H1 (cell line): Measurements from ENCODE around the gene JDP2. TPM values are rescaled to one million over a fixed set of nuclear protein-coding genes. Genes with fewer than 3 reads are reported as not detected.

Experiments
- NANOG ChIP-seq: IDR thresholded peaks from 2 replicates; pipeline ENCODE4 v1.6.1; 2011; ENCODE audit warnings: low read length, low read depth, mild to moderate bottlenecking, inconsistent platforms; ENCODE audit not compliant: insufficient read depth, poor library complexity, severe bottlenecking
- RXRA ChIP-seq: IDR thresholded peaks from 2 replicates; pipeline ENCODE4 v1.6.1; 2011; ENCODE audit warnings: low read depth, mild to moderate bottlenecking, low read length, moderate library complexity; ENCODE audit not compliant: insufficient read depth
- polyA plus RNA-seq, 7 experiments: library from polyadenylated mRNA; depleted of rRNA in 3 of 7; stranded (reverse) in 5 of 7; unstranded in 2 of 7; fragments of >200 nt in 5 of 7; fragments of 200-250 nt in 2 of 7; gene quantifications; 1 replicate in 5 of 7; 2 replicates in 1 of 7; 4 replicates in 1 of 7; pipeline versions ENCODE4 v1.2.1 to v1.2.3, GENCODE V29; 2011 to 2013; ENCODE audit warnings: missing spikeins in 2 of 7, mixed read lengths in 2 of 7
- total RNA-seq: library from RNA; stranded (reverse); fragmentation: NEBNext Ultra II Directional; extraction: Animal tissue kit (Norgen Biotek cat#: 25700); gene quantifications from 2 replicates; pipeline ENCODE4 v1.2.1, GENCODE V29; 2021

The JDP2 gene
- total and polyA plus RNA-seq, 2 of the 8 experiments (the other 6 are each of a cell fraction or from before 2014, with no cell fraction given) = 8.9 to 27.2 TPM

DNA sequence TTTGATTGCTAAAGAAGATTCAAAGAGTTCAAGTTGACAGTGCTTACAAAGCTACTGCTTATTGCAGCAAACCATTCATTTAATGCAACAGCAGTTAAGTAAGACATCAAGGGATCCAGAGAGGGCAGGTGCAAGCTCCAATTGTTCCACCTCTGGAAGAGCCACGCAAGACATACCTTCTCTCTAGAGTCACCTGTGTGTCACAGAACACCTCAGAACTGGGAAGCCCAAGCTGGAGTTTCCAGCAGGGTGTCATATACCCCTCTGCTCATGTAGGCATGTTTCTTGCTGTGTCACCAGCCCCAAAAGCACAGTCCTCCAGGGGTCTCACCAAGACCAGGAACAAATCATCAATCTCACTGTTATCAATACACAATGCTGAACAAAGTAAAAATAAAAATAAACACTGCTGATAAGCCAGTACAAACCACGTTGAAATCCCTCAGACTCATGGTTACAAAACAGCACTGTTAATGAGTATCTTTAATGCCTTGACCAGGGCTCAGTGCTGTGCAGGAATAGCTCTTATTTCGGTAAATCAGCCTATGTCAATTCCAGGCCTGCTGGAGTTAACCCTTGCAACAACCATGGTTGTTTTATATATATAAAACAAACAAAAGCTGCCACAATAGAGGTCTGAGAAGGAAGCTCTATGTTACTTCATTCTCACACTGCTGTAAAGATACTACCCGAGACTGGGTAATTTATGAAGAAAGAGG lies 57.0 kb downstream of the JDP2 start (continued):
- TF ChIP-seq RXRA (no peak), NANOG (no peak)
- TF ChIP-seq, all 59 proteins: peak for 0
